IMR-90 (cell line): ENCODE data around the gene IRAG1. TPM values are rescaled to one million over a fixed set of nuclear protein-coding genes. Genes with fewer than 3 reads are reported as not detected.

ENCODE experiments used
- ATAC-seq: fragments of 200-7000 bp; cut with Tn5 transposase; 2 replicates; pipeline ENCODE4 v1.9.1; 2020; ENCODE audit warnings: low read depth, mild to moderate bottlenecking, moderate library complexity
- BruUV-seq: library from RNA; stranded (reverse); fragments of 400-500 nt; replicated peaks from 2 replicates; lab custom pipeline; 2021; lab: Mats Ljungman, UMichigan
- CTCF ChIA-PET: fragments of 300-600 bp; formaldehyde crosslinking; extraction: SDS; loops from one replicate; lab custom pipeline; 2021; ENCODE audit warnings: antibody characterized with exemption; lab: Yijun Ruan, JAX
- POLR2A ChIA-PET: fragments of 300-600 bp; sonication (Branson Sonifier 250); formaldehyde crosslinking; loops from one replicate; lab custom pipeline; 2022; ENCODE audit warnings: antibody characterized with exemption; ENCODE audit not compliant: unreplicated experiment; lab: Charles Lee
- DNase-seq: peaks from one replicate; pipeline ENCODE4 v3.0.0; 2013
- H2AFZ ChIP-seq: replicated peaks from 2 replicates; pipeline ENCODE3; 2013; ENCODE audit warnings: low read length, mild to moderate bottlenecking; ENCODE audit not compliant: poor library complexity
- H2AK5ac ChIP-seq: 2 replicates; pipeline ENCODE4 v1.6.1; 2013; ENCODE audit warnings: low read depth, low read length, inconsistent platforms
- H2AK9ac ChIP-seq: replicated peaks from 2 replicates; pipeline ENCODE3; 2013; ENCODE audit warnings: mild to moderate bottlenecking, low read depth, low read length, moderate library complexity; ENCODE audit not compliant: poor library complexity
- H2BK120ac ChIP-seq: 2 replicates; pipeline ENCODE4 v1.6.1; 2013; ENCODE audit warnings: low read depth, low read length, inconsistent platforms
- H2BK15ac ChIP-seq: 3 replicates; pipeline ENCODE4 v1.6.1; 2013; ENCODE audit warnings: low read depth, low read length, inconsistent platforms
- H2BK20ac ChIP-seq: 2 replicates; pipeline ENCODE4 v1.6.1; 2013; ENCODE audit warnings: low read depth, mild to moderate bottlenecking, inconsistent platforms, low read length, moderate library complexity
- H2BK5ac ChIP-seq: 2 replicates; pipeline ENCODE4 v1.6.1; 2013; ENCODE audit warnings: mild to moderate bottlenecking, low read depth, low read length, inconsistent platforms; ENCODE audit not compliant: poor library complexity, severe bottlenecking
- H3K14ac ChIP-seq: replicated peaks from 2 replicates; pipeline ENCODE4 v1.6.1; 2013; ENCODE audit warnings: low read depth, low read length, inconsistent platforms
- H3K18ac ChIP-seq: 2 replicates; pipeline ENCODE4 v1.6.1; 2013; ENCODE audit warnings: low read depth, low read length, control low read depth
- H3K23ac ChIP-seq: 2 replicates; pipeline ENCODE4 v1.6.1; 2013; ENCODE audit warnings: low read depth, low read length, inconsistent platforms
- H3K27ac ChIP-seq: 2 replicates; pipeline ENCODE4 v1.5.1; 2013; ENCODE audit warnings: mild to moderate bottlenecking, control low read depth, low read length; ENCODE audit not compliant: insufficient read depth
- H3K27me3 ChIP-seq: 2 replicates; pipeline ENCODE4 v1.6.1; 2013; ENCODE audit warnings: low read length; ENCODE audit not compliant: control insufficient read depth, insufficient read depth
- H3K36me3 ChIP-seq: 2 replicates; pipeline ENCODE4 v1.6.1; 2013; ENCODE audit warnings: low read length, mixed read lengths; ENCODE audit not compliant: control insufficient read depth, insufficient read depth
- H3K4ac ChIP-seq: 2 replicates; pipeline ENCODE4 v1.6.1; 2013; ENCODE audit warnings: low read depth, low read length, inconsistent platforms
- H3K4me1 ChIP-seq: 2 replicates; pipeline ENCODE4 v1.6.1; 2013; ENCODE audit warnings: low read length, mixed read lengths; ENCODE audit not compliant: control insufficient read depth, insufficient read depth
- H3K4me2 ChIP-seq: 2 replicates; pipeline ENCODE4 v1.6.1; 2013; ENCODE audit warnings: low read depth, mild to moderate bottlenecking, control low read depth, low read length, moderate library complexity
- H3K4me3 ChIP-seq: 2 replicates; pipeline ENCODE4 v1.5.1; 2013; ENCODE audit warnings: low read depth, mild to moderate bottlenecking, control low read depth, low read length, moderate library complexity; ENCODE audit not compliant: insufficient read depth
- H3K56ac ChIP-seq: 2 replicates; pipeline ENCODE4 v1.6.1; 2013; ENCODE audit warnings: low read length, inconsistent platforms; ENCODE audit not compliant: insufficient read depth; ENCODE audit errors: extremely low read depth
- H3K79me1 ChIP-seq, 2 experiments: 2 replicates each; pipeline ENCODE4 v1.6.1; 2013; ENCODE audit warnings: low read length in 2 of 2, inconsistent platforms in 1 of 2, low read depth in 1 of 2
- H3K9ac ChIP-seq: 2 replicates; pipeline ENCODE4 v1.6.1; 2013; ENCODE audit warnings: low read depth, low read length, control low read depth
- H3K9me1 ChIP-seq: 2 replicates; pipeline ENCODE4 v1.6.1; 2013; ENCODE audit warnings: low read length, inconsistent platforms; ENCODE audit not compliant: insufficient read depth
- H3K9me3 ChIP-seq: 2 replicates; pipeline ENCODE4 v1.6.1; 2013; ENCODE audit warnings: low read length; ENCODE audit not compliant: control insufficient read depth, insufficient read depth
- H4K20me1 ChIP-seq: 2 replicates; pipeline ENCODE4 v1.6.1; 2013; ENCODE audit warnings: low read length, inconsistent platforms; ENCODE audit not compliant: insufficient read depth
- H4K5ac ChIP-seq: 2 replicates; pipeline ENCODE4 v1.6.1; 2013; ENCODE audit warnings: mild to moderate bottlenecking, low read depth, low read length, control low read depth
- H4K8ac ChIP-seq, 2 experiments: 2 replicates each; pipeline ENCODE4 v1.6.1; 2013; ENCODE audit warnings: low read depth in 2 of 2, low read length in 2 of 2, control low read depth in 1 of 2, inconsistent platforms in 1 of 2
- H4K91ac ChIP-seq: 2 replicates; pipeline ENCODE4 v1.6.1; 2013; ENCODE audit warnings: low read depth, low read length, inconsistent platforms; ENCODE audit not compliant: insufficient read depth
- BHLHE40 ChIP-seq: fragments of 150-350 bp; IDR thresholded peaks from 2 replicates; pipeline ENCODE4 v1.6.1; 2016; ENCODE audit warnings: mild to moderate bottlenecking, low read depth, low read length
- CEBPB ChIP-seq: IDR thresholded peaks from 2 replicates; pipeline ENCODE4 v1.6.1; 2012; ENCODE audit warnings: low read depth, low read length, improper control_type of control experiment
- CHD1 ChIP-seq: IDR thresholded peaks from 2 replicates; pipeline ENCODE4 v1.6.1; 2012; ENCODE audit warnings: low read depth, low read length, improper control_type of control experiment
- FOS ChIP-seq: fragments of 150-350 bp; IDR thresholded peaks from 2 replicates; pipeline ENCODE4 v1.6.1; 2016; ENCODE audit warnings: low read depth, low read length
- MAZ ChIP-seq: IDR thresholded peaks from 2 replicates; pipeline ENCODE4 v1.6.1; 2012; ENCODE audit warnings: low read depth, mild to moderate bottlenecking, low read length, improper control_type of control experiment, moderate library complexity, borderline replicate concordance
- MXI1 ChIP-seq: IDR thresholded peaks from 2 replicates; pipeline ENCODE4 v1.6.1; 2012; ENCODE audit warnings: low read depth, mild to moderate bottlenecking, low read length, moderate library complexity, borderline replicate concordance
- NFE2L2 ChIP-seq: fragments of 150-350 bp; IDR thresholded peaks from 2 replicates; pipeline ENCODE4 v1.6.1; 2016; ENCODE audit warnings: low read depth, mild to moderate bottlenecking, low read length
- POLR2A ChIP-seq: IDR thresholded peaks from 2 replicates; pipeline ENCODE4 v1.6.1; 2012; ENCODE audit warnings: mild to moderate bottlenecking, low read depth, low read length
- RAD21 ChIP-seq: IDR thresholded peaks from 2 replicates; pipeline ENCODE4 v1.6.1; 2012; ENCODE audit warnings: low read length, improper control_type of control experiment
- RCOR1 ChIP-seq: IDR thresholded peaks from 2 replicates; pipeline ENCODE4 v1.6.1; 2012; ENCODE audit warnings: mild to moderate bottlenecking, low read length, improper control_type of control experiment; ENCODE audit not compliant: insufficient replicate concordance
- dilution Hi-C: fragments of 300-500 bp; cut with HindIII; formaldehyde crosslinking; loops from one replicate; pipeline ENCODE4 v1.14.3; 2018; ENCODE audit warnings: low sequenced_read_pairs; ENCODE audit not compliant: unreplicated experiment
- in situ Hi-C: fragments of 300-500 bp; cut with MboI; formaldehyde crosslinking; loops from 3 replicates; pipeline ENCODE4 v1.14.3; 2019; ENCODE audit warnings: low sequenced_read_pairs, inconsistent platforms, mixed read lengths
- intact Hi-C: fragments of 100-400 bp; cut with micrococcal nuclease; formaldehyde crosslinking; loops from 2 replicates; pipeline ENCODE4 v1.10.0; 2022
- polyA plus RNA-seq, 3 experiments: library from polyadenylated mRNA; depleted of rRNA; stranded (reverse); fragments of >200 nt; gene quantifications; 2 replicates each; pipeline ENCODE4 v1.2.3, GENCODE V29; 2012; ENCODE audit warnings: low replicate concordance in 1 of 3
- total RNA-seq: library from RNA; depleted of rRNA; stranded (reverse); fragments of >200 nt; gene quantifications from 2 replicates; pipeline ENCODE4 v1.2.3, GENCODE V29; 2012
- TF ChIP-seq, protein P1 (sequence below): fragments of 150-350 bp; IDR thresholded peaks from 2 replicates; pipeline ENCODE4 v1.6.1; 2016; ENCODE audit warnings: low read depth, mild to moderate bottlenecking, low read length, moderate library complexity, borderline replicate concordance
- TF ChIP-seq, protein P2 (sequence below): conservative IDR thresholded peaks from 2 replicates; pipeline ENCODE4 v1.5.1; 2012; ENCODE audit warnings: mild to moderate bottlenecking, low read depth, low read length, improper control_type of control experiment
- TF ChIP-seq, protein P3 (sequence below): fragments of 150-350 bp; IDR thresholded peaks from 2 replicates; pipeline ENCODE4 v1.6.1; 2017; ENCODE audit warnings: mild to moderate bottlenecking, antibody characterized with exemption, low read length, low read depth

Gene IRAG1
- total and polyA plus RNA-seq, 2 of the 4 experiments (the other 2 are of a cell fraction), result 19.4 to 25.8 TPM

DNA sequence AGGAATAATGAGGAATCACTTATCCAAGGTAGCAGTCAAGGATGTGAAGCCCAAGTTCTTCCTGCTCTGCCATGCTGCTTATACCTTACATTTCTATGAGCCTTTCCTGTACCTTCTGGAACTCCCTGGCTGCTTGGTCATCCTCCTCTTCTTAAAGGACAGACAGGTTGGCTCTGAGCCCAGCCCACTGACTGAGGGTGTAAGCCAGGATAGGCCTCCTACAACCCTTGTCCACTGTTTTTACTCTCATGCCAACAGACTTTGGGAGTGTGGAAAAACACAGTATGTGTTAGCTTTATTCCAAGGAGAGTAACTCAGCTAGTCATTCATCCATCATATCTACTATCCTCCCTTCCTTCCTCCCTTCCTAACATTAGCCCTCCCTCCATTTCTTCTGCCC lies 47.5 kb downstream of the IRAG1 start:
- POLR2A ChIA-PET, result no interaction called here
- DNase-seq (no peak), ATAC-seq (no peak)

More for the DNA sequence above, 47.5 kb downstream of the IRAG1 start:
- no TSS peak for BruUV-seq
- Histone ChIP-seq H2AK5ac (no peak overlapping the region), H3K36me3 (peaks cover 34% of the 10 kb centered on the region), H3K4me2 (no peak overlapping the region), H2AK9ac (no peak overlapping the region), H4K8ac (no peak overlapping the region), H3K27me3 (no peaks in the 10 kb centered on the region), H3K4me3 (no peak overlapping the region), H3K23ac (0 out of 2 replicates have a peak overlapping the region, but pooled peaks have one; percentile 12), H3K56ac (no peak overlapping the region), H2AFZ (no peak overlapping the region), H4K91ac (no peak overlapping the region), H2BK120ac (peak overlapping the region; percentile 30; the same call in 1 of the 2 replicates), H2BK20ac (no peak overlapping the region; the same call in 1 of the 2 replicates), H3K9me3 (no peaks in the 10 kb centered on the region), H3K27ac (no peak overlapping the region), H3K9ac (no peak overlapping the region), H4K20me1 (peaks cover 4% of the 10 kb centered on the region; the same call in 1 of the 2 replicates), H2BK5ac (no peak overlapping the region), H3K4me1 (peaks cover 24% of the 10 kb centered on the region), H3K4ac (no peak overlapping the region), H3K9me1 (peaks cover 44% of the 10 kb centered on the region), H3K79me1 (peaks cover 17 to 87% of the 10 kb centered on the region in 2 experiments; a peak in 3 of 4 replicates), H2BK15ac (no peak overlapping the region; the same call in 2 of the 3 replicates), H4K5ac (no peak overlapping the region), H3K18ac (no peak overlapping the region), H3K14ac (0 out of 2 replicates have a peak overlapping the region, but pooled peaks have one; percentile 21)
- dilution Hi-C loops, result no loop called here
- intact Hi-C loops, result no loop called here
- TF ChIP-seq BHLHE40 (no peak), MAZ (no peak), NFE2L2 (no peak), POLR2A (no peak), CHD1 (no peak), MXI1 (no peak), RAD21 (no peak), FOS (no peak), RCOR1 (no peak), CEBPB (no peak)
- TF ChIP-seq, protein P1, sequence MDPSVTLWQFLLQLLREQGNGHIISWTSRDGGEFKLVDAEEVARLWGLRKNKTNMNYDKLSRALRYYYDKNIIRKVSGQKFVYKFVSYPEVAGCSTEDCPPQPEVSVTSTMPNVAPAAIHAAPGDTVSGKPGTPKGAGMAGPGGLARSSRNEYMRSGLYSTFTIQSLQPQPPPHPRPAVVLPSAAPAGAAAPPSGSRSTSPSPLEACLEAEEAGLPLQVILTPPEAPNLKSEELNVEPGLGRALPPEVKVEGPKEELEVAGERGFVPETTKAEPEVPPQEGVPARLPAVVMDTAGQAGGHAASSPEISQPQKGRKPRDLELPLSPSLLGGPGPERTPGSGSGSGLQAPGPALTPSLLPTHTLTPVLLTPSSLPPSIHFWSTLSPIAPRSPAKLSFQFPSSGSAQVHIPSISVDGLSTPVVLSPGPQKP, result no peak
- TF ChIP-seq, protein P2, sequence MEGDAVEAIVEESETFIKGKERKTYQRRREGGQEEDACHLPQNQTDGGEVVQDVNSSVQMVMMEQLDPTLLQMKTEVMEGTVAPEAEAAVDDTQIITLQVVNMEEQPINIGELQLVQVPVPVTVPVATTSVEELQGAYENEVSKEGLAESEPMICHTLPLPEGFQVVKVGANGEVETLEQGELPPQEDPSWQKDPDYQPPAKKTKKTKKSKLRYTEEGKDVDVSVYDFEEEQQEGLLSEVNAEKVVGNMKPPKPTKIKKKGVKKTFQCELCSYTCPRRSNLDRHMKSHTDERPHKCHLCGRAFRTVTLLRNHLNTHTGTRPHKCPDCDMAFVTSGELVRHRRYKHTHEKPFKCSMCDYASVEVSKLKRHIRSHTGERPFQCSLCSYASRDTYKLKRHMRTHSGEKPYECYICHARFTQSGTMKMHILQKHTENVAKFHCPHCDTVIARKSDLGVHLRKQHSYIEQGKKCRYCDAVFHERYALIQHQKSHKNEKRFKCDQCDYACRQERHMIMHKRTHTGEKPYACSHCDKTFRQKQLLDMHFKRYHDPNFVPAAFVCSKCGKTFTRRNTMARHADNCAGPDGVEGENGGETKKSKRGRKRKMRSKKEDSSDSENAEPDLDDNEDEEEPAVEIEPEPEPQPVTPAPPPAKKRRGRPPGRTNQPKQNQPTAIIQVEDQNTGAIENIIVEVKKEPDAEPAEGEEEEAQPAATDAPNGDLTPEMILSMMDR, result no peak
- TF ChIP-seq, protein P3, sequence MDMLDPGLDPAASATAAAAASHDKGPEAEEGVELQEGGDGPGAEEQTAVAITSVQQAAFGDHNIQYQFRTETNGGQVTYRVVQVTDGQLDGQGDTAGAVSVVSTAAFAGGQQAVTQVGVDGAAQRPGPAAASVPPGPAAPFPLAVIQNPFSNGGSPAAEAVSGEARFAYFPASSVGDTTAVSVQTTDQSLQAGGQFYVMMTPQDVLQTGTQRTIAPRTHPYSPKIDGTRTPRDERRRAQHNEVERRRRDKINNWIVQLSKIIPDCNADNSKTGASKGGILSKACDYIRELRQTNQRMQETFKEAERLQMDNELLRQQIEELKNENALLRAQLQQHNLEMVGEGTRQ, result no peak
- CTCF ChIA-PET, result no interaction called here
- in situ Hi-C loops, result no loop called here
